Kidney epithelial cell (primary cell): ENCODE measurements around the gene RAC2. TPM values are rescaled to one million over a fixed set of nuclear protein-coding genes. Genes with fewer than 3 reads are reported as not detected.

Source experiments
- DNase-seq: peaks from one replicate; pipeline ENCODE4 v3.0.0-alpha.2; 2010; ENCODE audit warnings: low read depth
- H3K27me3 ChIP-seq: 2 replicates; pipeline ENCODE4 v1.6.0; 2011; ENCODE audit warnings: low read length; ENCODE audit not compliant: control insufficient read depth, insufficient read depth
- H3K36me3 ChIP-seq: 2 replicates; pipeline ENCODE4 v1.5.1; 2011; ENCODE audit warnings: low read length; ENCODE audit not compliant: control insufficient read depth, insufficient read depth
- H3K4me3 ChIP-seq: 2 replicates; pipeline ENCODE4 v1.5.1; 2011; ENCODE audit warnings: low read depth, mild to moderate bottlenecking, control low read depth, low read length
- total RNA-seq: library from RNA; depleted of rRNA; stranded (reverse); fragments of >200 nt; gene quantifications from 2 replicates; pipeline ENCODE4 v1.2.3, GENCODE V29; 2015
- TF ChIP-seq, protein P1 (sequence below): IDR thresholded peaks from 2 replicates; pipeline ENCODE4 v1.5.1; 2011; ENCODE audit warnings: mild to moderate bottlenecking, moderate library complexity, low read length, control low read depth, inconsistent platforms; ENCODE audit not compliant: insufficient read depth, poor library complexity, severe bottlenecking

Gene RAC2
- total RNA-seq = 24.0 and 26.6 TPM in 2 replicates

DNA sequence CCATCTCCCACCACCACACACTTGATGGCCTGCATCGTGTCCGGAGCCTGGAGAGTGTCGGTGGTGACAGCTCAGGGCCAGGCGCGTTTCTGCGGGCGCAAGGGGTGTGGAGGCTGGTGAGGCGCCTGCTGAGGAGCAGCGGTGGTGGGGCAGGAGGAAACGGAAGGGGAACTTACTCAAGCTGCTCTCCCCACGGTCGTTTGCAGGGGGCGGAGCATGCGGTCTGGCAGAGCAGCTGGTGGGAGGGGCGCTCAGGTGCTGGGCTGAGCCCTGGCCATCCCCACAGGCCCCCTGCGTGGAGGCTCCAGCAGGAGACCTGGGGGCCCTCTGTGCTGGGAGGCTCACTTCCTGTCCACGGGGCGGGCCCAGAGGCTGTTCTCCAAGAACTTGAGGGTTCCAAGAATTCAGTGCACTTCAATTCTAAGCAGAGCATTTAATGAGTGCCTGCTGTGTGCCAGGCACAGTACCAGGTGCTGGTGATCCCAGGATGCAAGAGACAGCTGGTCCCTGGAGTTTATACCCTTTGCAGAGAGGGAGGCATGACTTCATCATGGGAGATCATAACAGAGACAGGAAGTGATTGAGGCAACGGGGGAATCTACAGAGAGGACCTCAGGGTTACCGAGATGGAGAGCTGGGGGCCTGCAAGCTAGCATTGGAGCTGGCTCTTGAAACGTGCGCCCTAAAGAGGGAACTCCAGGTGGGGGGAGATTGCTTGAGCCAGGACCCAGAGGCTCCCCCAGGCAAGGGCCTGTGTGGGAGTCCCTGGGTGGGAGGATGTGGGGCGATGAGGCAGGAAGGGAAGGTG, at the start of gene RAC2:
RAC2 (minus strand) TSS at position 156 of the 808 bp plus-strand sequence; CDS start at position 35, 121 bp downstream.
- no peak for DNase-seq
- TF ChIP-seq, protein P1, sequence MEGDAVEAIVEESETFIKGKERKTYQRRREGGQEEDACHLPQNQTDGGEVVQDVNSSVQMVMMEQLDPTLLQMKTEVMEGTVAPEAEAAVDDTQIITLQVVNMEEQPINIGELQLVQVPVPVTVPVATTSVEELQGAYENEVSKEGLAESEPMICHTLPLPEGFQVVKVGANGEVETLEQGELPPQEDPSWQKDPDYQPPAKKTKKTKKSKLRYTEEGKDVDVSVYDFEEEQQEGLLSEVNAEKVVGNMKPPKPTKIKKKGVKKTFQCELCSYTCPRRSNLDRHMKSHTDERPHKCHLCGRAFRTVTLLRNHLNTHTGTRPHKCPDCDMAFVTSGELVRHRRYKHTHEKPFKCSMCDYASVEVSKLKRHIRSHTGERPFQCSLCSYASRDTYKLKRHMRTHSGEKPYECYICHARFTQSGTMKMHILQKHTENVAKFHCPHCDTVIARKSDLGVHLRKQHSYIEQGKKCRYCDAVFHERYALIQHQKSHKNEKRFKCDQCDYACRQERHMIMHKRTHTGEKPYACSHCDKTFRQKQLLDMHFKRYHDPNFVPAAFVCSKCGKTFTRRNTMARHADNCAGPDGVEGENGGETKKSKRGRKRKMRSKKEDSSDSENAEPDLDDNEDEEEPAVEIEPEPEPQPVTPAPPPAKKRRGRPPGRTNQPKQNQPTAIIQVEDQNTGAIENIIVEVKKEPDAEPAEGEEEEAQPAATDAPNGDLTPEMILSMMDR = no peak
- H3K27me3 ChIP-seq = no peaks in the 10 kb centered on the region
- no peaks in the 10 kb centered on the region for H3K36me3 ChIP-seq
- peak within 1 kb of the TSS; percentile 49 for H3K4me3 ChIP-seq

DNA sequence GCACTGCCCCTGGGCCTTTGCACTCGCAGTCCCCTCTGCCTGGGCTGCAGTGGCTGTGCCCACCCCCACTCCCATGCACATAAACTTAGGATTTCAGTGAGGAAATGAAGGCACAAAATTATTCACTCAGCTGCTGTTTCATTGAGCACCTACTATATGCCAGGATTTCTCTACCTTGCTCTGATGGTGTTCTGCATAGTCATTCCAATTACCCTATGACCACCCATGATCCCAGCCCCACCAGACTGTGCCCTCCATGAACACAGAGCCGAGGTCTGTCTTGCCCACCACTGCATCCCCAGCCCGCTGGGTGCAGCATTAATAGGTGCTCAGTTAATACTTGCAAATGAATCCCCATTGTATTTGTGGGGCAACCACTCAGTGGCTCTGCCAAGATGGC, 49.1 kb upstream of the RAC2 start:
- TF ChIP-seq, protein P1 = no peak
- Histone ChIP-seq H3K27me3 (no peaks in the 10 kb centered on the region), H3K4me3 (no peak overlapping the region), H3K36me3 (no peaks in the 10 kb centered on the region)
- no peak for DNase-seq

DNA sequence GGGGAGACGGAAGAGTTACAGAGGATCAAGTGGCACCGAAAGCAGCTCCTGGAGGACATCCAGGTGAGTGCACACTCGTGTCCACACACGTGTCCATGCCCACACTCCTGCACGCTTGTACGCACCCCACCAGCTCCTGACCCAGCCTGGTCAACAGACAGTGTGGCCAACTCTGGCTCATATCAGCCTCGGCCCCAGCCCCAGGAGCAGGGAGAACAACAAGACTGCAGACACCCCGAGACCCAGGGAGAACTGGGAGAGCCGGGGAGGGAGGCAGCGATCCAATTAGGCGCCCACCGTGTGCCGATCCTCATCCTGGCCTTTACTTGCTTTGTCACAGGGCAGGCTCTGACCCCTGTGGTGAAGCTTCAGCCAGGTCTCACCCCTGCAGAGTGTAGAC, 48.6 kb upstream of the RAC2 start:
- Histone ChIP-seq H3K27me3 (no peaks in the 10 kb centered on the region), H3K36me3 (no peaks in the 10 kb centered on the region), H3K4me3 (no peak overlapping the region)
- TF ChIP-seq, protein P1 = no peak
- no peak for DNase-seq

DNA sequence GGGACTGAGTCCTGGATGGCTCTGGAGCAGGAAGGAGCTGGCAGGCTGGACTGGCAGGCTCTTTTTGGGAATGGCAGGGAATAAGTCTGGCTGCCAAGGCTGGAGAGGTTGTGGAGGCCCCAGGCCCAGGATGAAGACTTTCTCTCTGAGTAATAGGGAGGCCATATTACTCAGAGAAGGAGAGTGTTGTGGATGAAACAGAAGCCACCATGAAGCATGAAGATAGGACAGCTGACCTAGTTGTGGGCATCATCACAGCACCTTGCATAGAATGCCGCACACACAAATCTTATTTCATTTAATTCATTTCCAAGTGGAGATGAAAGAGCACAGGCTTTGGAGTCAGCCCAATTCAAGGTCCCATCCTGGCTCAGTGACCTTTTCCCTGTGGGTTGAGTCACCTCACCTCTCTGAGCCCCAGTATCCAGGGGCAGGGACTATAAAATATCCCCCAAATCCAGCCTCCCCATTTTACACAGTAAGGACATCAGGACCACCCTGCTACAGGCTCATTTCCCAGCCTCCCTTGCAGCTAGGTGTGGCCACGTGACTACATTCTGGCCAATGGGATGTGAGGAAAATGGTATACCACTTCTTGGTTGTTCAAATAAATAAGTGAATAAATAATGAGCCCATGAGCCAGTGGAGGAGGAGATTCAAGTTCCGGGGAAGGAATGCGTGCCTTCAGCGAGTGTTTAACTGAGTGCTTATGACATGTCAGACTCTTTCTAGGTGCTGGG, 47.7 kb upstream of the RAC2 start:
- no peaks in the 10 kb centered on the region for H3K27me3 ChIP-seq
- TF ChIP-seq, protein P1 = no peak
- DNase-seq = no peak
- no peaks in the 10 kb centered on the region for H3K36me3 ChIP-seq
- H3K4me3 ChIP-seq = no peak overlapping the region

DNA sequence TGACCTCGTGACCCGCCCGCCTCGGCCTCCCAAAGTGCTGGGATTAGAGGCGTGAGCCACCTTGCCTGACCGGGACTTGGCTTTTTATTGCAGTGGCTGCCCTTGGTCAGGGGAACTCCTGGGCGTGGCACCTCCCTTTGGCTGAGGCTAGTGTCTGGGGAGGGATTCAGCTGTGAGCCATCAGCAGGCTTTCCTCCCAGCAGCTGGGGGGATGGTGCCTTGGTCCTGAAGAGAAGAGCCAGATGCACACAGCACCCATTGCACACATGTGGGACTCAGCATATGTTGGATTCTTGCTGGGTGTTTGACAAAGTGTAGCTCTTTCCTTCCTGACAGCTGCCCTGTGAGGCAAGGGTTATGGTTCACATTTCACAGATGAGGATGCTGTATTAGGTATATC, 46.7 kb upstream of the RAC2 start:
- Histone ChIP-seq H3K36me3 (no peaks in the 10 kb centered on the region), H3K4me3 (no peak overlapping the region), H3K27me3 (no peaks in the 10 kb centered on the region)
- TF ChIP-seq, protein P1 = no peak
- DNase-seq = no peak
